HEK293 (cell line): Measurements from ENCODE around the gene VEZF1.

Experiments used
- ATF2 ChIP-seq: fragments of 450-650 bp; formaldehyde crosslinking; IDR thresholded peaks from 2 replicates; pipeline ENCODE4 v1.5.1; 2016; ENCODE audit warnings: missing biosample characterization, missing genetic modification characterization, low read depth
- GLI2 ChIP-seq: fragments of 450-650 bp; formaldehyde crosslinking; IDR thresholded peaks from 2 replicates; pipeline ENCODE4; 2017; ENCODE audit warnings: missing biosample characterization, missing genetic modification characterization, low read depth, borderline replicate concordance
- GLI4 ChIP-seq: fragments of 450-650 bp; formaldehyde crosslinking; IDR thresholded peaks from 2 replicates; pipeline ENCODE4 v1.5.1; 2016; ENCODE audit warnings: missing biosample characterization, missing genetic modification characterization
- HOXC10 ChIP-seq: sonication (generic); formaldehyde crosslinking; IDR thresholded peaks from 2 replicates; pipeline ENCODE4 v1.8.1; 2023; ENCODE audit warnings: mild to moderate bottlenecking, missing genetic modification reagents
- MYNN ChIP-seq: fragments of 450-650 bp; formaldehyde crosslinking; IDR thresholded peaks from 2 replicates; pipeline ENCODE4 v1.5.1; 2016; ENCODE audit warnings: missing biosample characterization, missing genetic modification characterization, borderline replicate concordance
- SP2 ChIP-seq: fragments of 450-650 bp; formaldehyde crosslinking; IDR thresholded peaks from 2 replicates; pipeline ENCODE4 v1.5.1; 2016; ENCODE audit warnings: missing biosample characterization, missing genetic modification characterization
- ZBTB26 ChIP-seq: fragments of 450-650 bp; formaldehyde crosslinking; optimal IDR thresholded peaks from 2 replicates; pipeline ENCODE3; 2016; ENCODE audit warnings: missing biosample characterization, mild to moderate bottlenecking, missing genetic modification characterization
- ZBTB44 ChIP-seq: fragments of 450-650 bp; IDR thresholded peaks from 2 replicates; pipeline ENCODE4 v1.5.1; 2018; ENCODE audit warnings: missing biosample characterization, mild to moderate bottlenecking, missing genetic modification characterization
- ZBTB48 ChIP-seq: fragments of 450-650 bp; formaldehyde crosslinking; IDR thresholded peaks from 2 replicates; pipeline ENCODE4 v1.5.1; 2016; ENCODE audit warnings: missing biosample characterization, missing genetic modification characterization
- ZBTB6 ChIP-seq: fragments of 450-650 bp; formaldehyde crosslinking; IDR thresholded peaks from 2 replicates; pipeline ENCODE4 v1.5.1; 2017; ENCODE audit warnings: missing biosample characterization, missing genetic modification characterization
- ZFHX2 ChIP-seq: fragments of 450-650 bp; formaldehyde crosslinking; conservative IDR thresholded peaks from 2 replicates; pipeline ENCODE4 v1.5.1; 2016; ENCODE audit warnings: missing biosample characterization, missing genetic modification characterization
- ZNF10 ChIP-seq: fragments of 450-650 bp; formaldehyde crosslinking; IDR thresholded peaks from 2 replicates; pipeline ENCODE4 v1.5.1; 2017; ENCODE audit warnings: missing biosample characterization, missing genetic modification characterization
- ZNF114 ChIP-seq: fragments of 450-650 bp; formaldehyde crosslinking; IDR thresholded peaks from 2 replicates; pipeline ENCODE4 v1.5.0; 2017; ENCODE audit warnings: missing biosample characterization, missing genetic modification characterization
- ZNF175 ChIP-seq: fragments of 450-650 bp; formaldehyde crosslinking; IDR thresholded peaks from 2 replicates; pipeline ENCODE4 v1.5.1; 2016; ENCODE audit warnings: missing biosample characterization, missing genetic modification characterization
- ZNF19 ChIP-seq: fragments of 450-650 bp; formaldehyde crosslinking; IDR thresholded peaks from 2 replicates; pipeline ENCODE4; 2016; ENCODE audit warnings: missing biosample characterization, missing genetic modification characterization, low read depth
- ZNF2 ChIP-seq: fragments of 450-650 bp; formaldehyde crosslinking; IDR thresholded peaks from 2 replicates; pipeline ENCODE4 v1.5.1; 2016; ENCODE audit warnings: missing biosample characterization, missing genetic modification characterization
- ZNF266 ChIP-seq: fragments of 450-650 bp; formaldehyde crosslinking; IDR thresholded peaks from 2 replicates; pipeline ENCODE4 v1.5.1; 2016; ENCODE audit warnings: missing biosample characterization, missing genetic modification characterization, low read depth
- ZNF302 ChIP-seq: fragments of 450-650 bp; formaldehyde crosslinking; IDR thresholded peaks from 2 replicates; pipeline ENCODE4 v1.5.1; 2016; ENCODE audit warnings: missing biosample characterization, missing genetic modification characterization, low read depth
- ZNF366 ChIP-seq: fragments of 450-650 bp; formaldehyde crosslinking; conservative IDR thresholded peaks from 2 replicates; pipeline ENCODE4 v1.5.1; 2016; ENCODE audit warnings: missing biosample characterization, missing genetic modification characterization
- ZNF391 ChIP-seq: fragments of 450-650 bp; formaldehyde crosslinking; IDR thresholded peaks from 2 replicates; pipeline ENCODE4 v1.5.1; 2016; ENCODE audit warnings: low read depth, missing biosample characterization, missing genetic modification characterization, borderline replicate concordance
- ZNF423 ChIP-seq: fragments of 450-650 bp; formaldehyde crosslinking; IDR thresholded peaks from 2 replicates; pipeline ENCODE4 v1.5.1; 2016; ENCODE audit warnings: missing biosample characterization, missing genetic modification characterization
- ZNF544 ChIP-seq: fragments of 450-650 bp; formaldehyde crosslinking; IDR thresholded peaks from 2 replicates; pipeline ENCODE4 v1.5.0; 2017; ENCODE audit warnings: missing biosample characterization, missing genetic modification characterization
- ZNF580 ChIP-seq: fragments of 450-650 bp; formaldehyde crosslinking; IDR thresholded peaks from 2 replicates; pipeline ENCODE4 v1.5.1; 2016; ENCODE audit warnings: missing biosample characterization, missing genetic modification characterization
- ZNF660 ChIP-seq: fragments of 450-650 bp; IDR thresholded peaks from 2 replicates; pipeline ENCODE4 v1.5.1; 2018; ENCODE audit warnings: missing biosample characterization, mild to moderate bottlenecking, missing genetic modification characterization
- ZNF704 ChIP-seq: fragments of 450-650 bp; formaldehyde crosslinking; IDR thresholded peaks from 2 replicates; pipeline ENCODE4 v1.5.1; 2016; ENCODE audit warnings: missing biosample characterization, missing genetic modification characterization
- ZNF768 ChIP-seq: fragments of 450-650 bp; formaldehyde crosslinking; IDR thresholded peaks from 2 replicates; pipeline ENCODE4 v1.5.1; 2018; ENCODE audit warnings: missing biosample characterization, mild to moderate bottlenecking, missing genetic modification characterization
- ZNF791 ChIP-seq: fragments of 450-650 bp; formaldehyde crosslinking; IDR thresholded peaks from 2 replicates; pipeline ENCODE4 v1.5.1; 2016; ENCODE audit warnings: missing biosample characterization, missing genetic modification characterization
- ZNF837 ChIP-seq: fragments of 450-650 bp; formaldehyde crosslinking; IDR thresholded peaks from 2 replicates; pipeline ENCODE4 v1.5.1; 2016; ENCODE audit warnings: missing biosample characterization, missing genetic modification characterization
- ZSCAN4 ChIP-seq: fragments of 450-650 bp; formaldehyde crosslinking; IDR thresholded peaks from 2 replicates; pipeline ENCODE4 v1.5.1; 2017; ENCODE audit warnings: missing biosample characterization, missing genetic modification characterization
- ZXDB ChIP-seq: fragments of 450-650 bp; formaldehyde crosslinking; IDR thresholded peaks from 2 replicates; pipeline ENCODE4 v1.5.1; 2016; ENCODE audit warnings: missing biosample characterization, missing genetic modification characterization
- TF ChIP-seq, protein P1 (sequence below): fragments of 450-650 bp; formaldehyde crosslinking; IDR thresholded peaks from 2 replicates; pipeline ENCODE4 v1.5.1; 2016; ENCODE audit warnings: missing biosample characterization, missing genetic modification characterization

The VEZF1 gene

DNA sequence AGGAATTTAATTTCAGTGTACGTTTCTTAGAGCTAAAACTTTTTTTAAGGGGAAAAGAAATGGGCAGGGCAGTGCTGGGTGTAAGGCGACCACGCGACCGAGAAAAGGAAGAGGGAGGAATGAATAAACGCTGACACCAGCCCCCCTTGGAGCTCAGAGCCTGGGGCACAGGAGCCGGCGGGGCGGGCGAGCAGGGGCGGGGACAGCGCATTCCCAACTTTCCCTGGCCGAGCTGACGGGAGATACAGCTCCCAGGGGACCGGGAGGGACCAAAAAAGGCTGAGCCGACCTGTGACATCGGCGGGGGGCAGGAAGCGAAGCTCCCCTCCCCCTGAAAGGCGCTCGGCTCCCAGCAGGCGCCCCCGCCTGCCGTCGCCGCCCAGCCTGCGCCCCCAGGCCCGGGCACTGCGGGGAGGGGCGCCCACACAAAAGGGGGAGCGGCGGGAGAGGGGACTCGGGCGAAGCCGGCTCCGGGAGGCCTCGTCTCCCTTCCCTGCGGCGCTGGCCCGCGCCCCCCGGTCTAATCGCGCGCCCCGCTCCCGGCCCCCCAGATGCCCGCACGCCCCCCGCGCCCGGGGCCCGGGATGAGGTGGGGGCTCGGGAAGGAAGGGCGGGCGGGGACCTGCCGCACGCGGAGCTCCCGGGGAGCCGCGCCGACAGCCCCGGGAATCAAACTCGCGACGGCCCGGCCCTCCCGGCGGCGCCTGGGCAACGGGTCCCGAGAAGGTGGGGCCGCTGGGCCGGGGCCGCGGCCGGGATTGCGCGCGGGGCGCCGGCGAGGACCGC lies 33.5 kb downstream of the VEZF1 start (continued):
- TF ChIP-seq ZNF837 (tag by site-specific recombination): no peak
- no peak for TF ChIP-seq MYNN (tag by site-specific recombination)
- no peak for TF ChIP-seq ZNF704
- TF ChIP-seq ZNF423 (tag by site-specific recombination): peak; percentile 97
- peak; percentile 60 for TF ChIP-seq ZNF366 (tag by site-specific recombination)
- peak; percentile 85 for TF ChIP-seq ZXDB (tag by site-specific recombination)
- TF ChIP-seq ZSCAN4: no peak
- no peak for TF ChIP-seq ZBTB6 (tag by site-specific recombination)
- TF ChIP-seq ZNF791: no peak
- peak; percentile 78 for TF ChIP-seq ZBTB26 (tag by site-specific recombination)
- TF ChIP-seq ZBTB48 (tag by site-specific recombination): peak; percentile 69
- no peak for TF ChIP-seq GLI2 (tag by site-specific recombination)
- TF ChIP-seq ZNF10: no peak
- no peak for TF ChIP-seq ATF2
- no peak for TF ChIP-seq ZNF114
- no peak for TF ChIP-seq ZNF544 (tag by site-specific recombination)
- TF ChIP-seq SP2: peak; percentile 67
- TF ChIP-seq ZNF266 (tag by site-specific recombination): no peak
- no peak for TF ChIP-seq ZNF391 (tag by site-specific recombination)
- peak; percentile 97 for TF ChIP-seq ZFHX2 (tag by site-specific recombination)
- TF ChIP-seq ZBTB44: 0 out of 2 replicates have a peak, but pooled peaks have one; percentile 16
- no peak for TF ChIP-seq HOXC10 (CRISPR knock-in tag)
- TF ChIP-seq ZNF580 (tag by site-specific recombination): no peak
- TF ChIP-seq, protein P1, sequence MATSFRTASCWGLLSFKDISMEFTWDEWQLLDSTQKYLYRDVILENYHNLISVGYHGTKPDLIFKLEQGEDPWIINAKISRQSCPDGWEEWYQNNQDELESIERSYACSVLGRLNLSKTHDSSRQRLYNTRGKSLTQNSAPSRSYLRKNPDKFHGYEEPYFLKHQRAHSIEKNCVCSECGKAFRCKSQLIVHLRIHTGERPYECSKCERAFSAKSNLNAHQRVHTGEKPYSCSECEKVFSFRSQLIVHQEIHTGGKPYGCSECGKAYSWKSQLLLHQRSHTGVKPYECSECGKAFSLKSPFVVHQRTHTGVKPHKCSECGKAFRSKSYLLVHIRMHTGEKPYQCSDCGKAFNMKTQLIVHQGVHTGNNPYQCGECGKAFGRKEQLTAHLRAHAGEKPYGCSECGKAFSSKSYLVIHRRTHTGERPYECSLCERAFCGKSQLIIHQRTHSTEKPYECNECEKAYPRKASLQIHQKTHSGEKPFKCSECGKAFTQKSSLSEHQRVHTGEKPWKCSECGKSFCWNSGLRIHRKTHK (tag by site-specific recombination): no peak
- no peak for TF ChIP-seq ZNF175 (tag by site-specific recombination)
- 0 out of 2 replicates have a peak, but pooled peaks have one; percentile 49 for TF ChIP-seq ZNF660 (tag by site-specific recombination)
- TF ChIP-seq GLI4 (tag by site-specific recombination): no peak
- no peak for TF ChIP-seq ZNF2
- TF ChIP-seq ZNF302: no peak
- no peak for TF ChIP-seq ZNF19
- no peak for TF ChIP-seq ZNF768
